ENCODE data around the gene PTPRN2. TPM values are rescaled to one million over a fixed set of nuclear protein-coding genes. Genes with fewer than 3 reads are reported as not detected.

Gene PTPRN2
- total RNA-seq, 1 experiment from 2014 or later = not detected

DNA sequence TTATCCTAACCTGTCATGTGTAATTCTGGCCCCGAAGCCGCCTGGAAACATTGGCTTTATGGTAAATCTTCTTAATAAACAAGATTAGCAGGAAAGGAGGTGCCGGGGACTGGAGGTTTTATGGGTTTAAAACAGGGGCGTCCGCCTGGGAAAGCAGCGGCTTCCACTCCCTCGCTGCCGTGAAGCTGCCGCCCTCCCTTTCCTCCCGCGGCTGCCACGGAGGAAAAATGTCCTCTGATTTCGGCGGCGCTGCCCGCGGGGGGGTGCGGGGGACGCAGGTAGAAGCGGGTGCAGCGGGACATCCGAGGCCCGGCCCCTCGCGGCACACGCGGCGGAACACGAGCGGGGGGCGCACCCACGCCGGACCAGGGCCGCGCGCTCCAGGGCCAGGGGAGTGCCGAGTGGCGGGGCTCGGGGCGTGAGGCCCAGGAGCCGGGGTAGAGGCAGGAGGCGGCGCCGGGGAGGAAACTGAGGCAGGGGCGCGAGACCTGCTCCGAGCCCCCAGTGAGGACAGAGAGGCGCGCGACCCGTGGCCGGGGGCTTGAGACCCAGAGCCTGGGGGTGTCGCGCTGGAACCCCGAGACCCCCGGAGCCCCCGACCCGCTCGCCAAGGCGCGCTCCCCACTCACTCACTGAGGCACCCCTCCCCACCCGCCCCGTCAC is 993 bp downstream of the PTPRN2 start:
- H3K9me2 ChIP-seq (ENCODE audit: insufficient read depth) = no peaks in the 10 kb centered on the region
- H3K79me2 ChIP-seq (ENCODE audit: low read depth) = no peaks in the 10 kb centered on the region
- BruUV-seq (replicated peaks) = no TSS peak
- no peak overlapping the region for H3K4me2 ChIP-seq
- H3F3A ChIP-seq (ENCODE audit: insufficient read depth, low read depth) = peaks cover 5% of the 10 kb centered on the region; the same call in 1 of the 2 replicates
- H3K27me3 ChIP-seq (ENCODE audit: insufficient read depth, low read depth) = peaks cover 53% of the 10 kb centered on the region
- H3K4me3 ChIP-seq = no peak overlapping the region
- DNase-seq = no peak
- no peaks in the 10 kb centered on the region for H4K20me1 ChIP-seq (ENCODE audit: insufficient read depth)
- H2AFZ ChIP-seq = no peak overlapping the region
- ChIA-PET CTCF (no interaction called here), POLR2A (ENCODE audit: unreplicated experiment) (no interaction called here)
- H3K36me3 ChIP-seq (ENCODE audit: low read depth) = no peaks in the 10 kb centered on the region
- H3K9me3 ChIP-seq (ENCODE audit: insufficient read depth, low read depth) = no peaks in the 10 kb centered on the region
- no peak overlapping the region for H3K27ac ChIP-seq
- no peak for TF ChIP-seq EZH2 (IDR thresholded peaks at IDR 0.05; ENCODE audit: low read depth)
- TF ChIP-seq, protein P1, sequence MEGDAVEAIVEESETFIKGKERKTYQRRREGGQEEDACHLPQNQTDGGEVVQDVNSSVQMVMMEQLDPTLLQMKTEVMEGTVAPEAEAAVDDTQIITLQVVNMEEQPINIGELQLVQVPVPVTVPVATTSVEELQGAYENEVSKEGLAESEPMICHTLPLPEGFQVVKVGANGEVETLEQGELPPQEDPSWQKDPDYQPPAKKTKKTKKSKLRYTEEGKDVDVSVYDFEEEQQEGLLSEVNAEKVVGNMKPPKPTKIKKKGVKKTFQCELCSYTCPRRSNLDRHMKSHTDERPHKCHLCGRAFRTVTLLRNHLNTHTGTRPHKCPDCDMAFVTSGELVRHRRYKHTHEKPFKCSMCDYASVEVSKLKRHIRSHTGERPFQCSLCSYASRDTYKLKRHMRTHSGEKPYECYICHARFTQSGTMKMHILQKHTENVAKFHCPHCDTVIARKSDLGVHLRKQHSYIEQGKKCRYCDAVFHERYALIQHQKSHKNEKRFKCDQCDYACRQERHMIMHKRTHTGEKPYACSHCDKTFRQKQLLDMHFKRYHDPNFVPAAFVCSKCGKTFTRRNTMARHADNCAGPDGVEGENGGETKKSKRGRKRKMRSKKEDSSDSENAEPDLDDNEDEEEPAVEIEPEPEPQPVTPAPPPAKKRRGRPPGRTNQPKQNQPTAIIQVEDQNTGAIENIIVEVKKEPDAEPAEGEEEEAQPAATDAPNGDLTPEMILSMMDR (conservative IDR thresholded peaks at IDR 0.05) = no peak
- H3K4me1 ChIP-seq (replicated peaks; ENCODE audit: insufficient read depth) = peaks cover 17% of the 10 kb centered on the region
- intact Hi-C loops (cut with micrococcal nuclease; ENCODE audit: unreplicated experiment) = no loop called here

DNA sequence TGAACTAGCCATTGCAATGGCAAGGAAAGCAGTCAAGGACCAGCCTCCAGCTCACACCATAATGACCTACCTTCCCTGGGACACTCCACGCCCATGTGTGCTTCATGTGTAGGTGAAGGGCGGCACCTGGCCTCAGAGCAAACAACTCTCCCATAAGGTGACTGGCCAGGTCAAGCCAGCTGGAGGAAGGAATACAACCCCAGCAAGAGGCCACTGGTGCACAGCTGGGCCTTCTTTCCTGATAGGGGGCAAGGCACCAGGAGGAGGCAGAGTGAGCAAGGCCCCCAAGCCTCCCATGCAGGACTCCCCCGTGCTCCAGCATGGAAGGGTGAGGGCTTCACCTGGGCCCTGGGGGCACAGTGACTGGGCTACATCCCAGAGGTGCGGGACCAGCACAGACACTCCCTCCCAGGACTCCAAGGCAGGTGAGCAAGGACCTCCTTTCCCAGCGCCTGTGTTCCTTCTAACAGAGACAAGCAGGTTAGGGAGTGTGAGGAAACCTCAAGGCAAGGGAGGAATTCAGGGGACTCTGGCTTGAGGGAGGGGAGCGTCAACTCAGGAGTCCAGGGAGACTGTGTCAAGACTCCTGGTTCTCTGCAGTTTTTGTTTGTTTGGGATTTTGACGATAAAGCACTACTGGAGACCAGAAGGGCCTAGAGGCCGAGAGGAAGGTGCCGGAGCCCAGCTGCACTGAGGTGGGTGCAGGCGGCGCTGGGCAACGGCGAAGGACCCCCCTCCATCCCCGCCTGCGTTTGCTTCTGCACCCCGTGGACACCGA is 1.7 kb downstream of the PTPRN2 start:
- no peak for DNase-seq
- CTCF ChIA-PET = no interaction called here

DNA sequence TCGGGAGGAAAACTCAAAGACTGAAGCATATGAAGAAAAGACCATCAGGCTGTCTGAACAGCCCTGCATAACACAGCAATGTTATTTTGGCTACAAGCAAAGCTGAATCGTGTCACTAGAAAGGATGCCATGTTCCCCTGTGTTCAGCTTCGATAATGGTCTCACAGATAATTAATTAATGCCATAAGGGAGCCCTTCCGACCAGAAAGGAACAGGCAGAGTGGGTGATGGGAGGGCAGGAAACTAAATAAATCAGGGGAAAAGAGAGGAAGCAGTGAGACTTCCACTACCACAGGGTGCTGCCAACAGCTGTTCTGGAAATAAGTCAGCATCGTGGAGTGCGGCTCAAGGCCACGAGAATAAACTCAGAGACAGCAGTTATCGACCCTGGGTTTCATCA is 3.2 kb downstream of the PTPRN2 start:
- ChIA-PET CTCF (no interaction called here), POLR2A (ENCODE audit: unreplicated experiment) (interaction anchor here (0.7 kb wide), 1 partner anchor 306 kb away, joined by 9 read pairs; no protein-coding TSS in a partner anchor)
- no peak overlapping the region for H3K4me3 ChIP-seq
- H4K20me1 ChIP-seq (ENCODE audit: insufficient read depth) = no peaks in the 10 kb centered on the region
- H2AFZ ChIP-seq = no peak overlapping the region
- peaks cover 11% of the 10 kb centered on the region; the same call in 1 of the 2 replicates for H3F3A ChIP-seq (ENCODE audit: insufficient read depth, low read depth)
- no peaks in the 10 kb centered on the region for H3K36me3 ChIP-seq (ENCODE audit: low read depth)
- H3K27ac ChIP-seq = no peak overlapping the region
- DNase-seq = no peak
- no peaks in the 10 kb centered on the region for H3K9me2 ChIP-seq (ENCODE audit: insufficient read depth)
- BruUV-seq (replicated peaks) = no TSS peak
- no peak for TF ChIP-seq EZH2 (IDR thresholded peaks at IDR 0.05; ENCODE audit: low read depth)
- TF ChIP-seq, protein P1 (conservative IDR thresholded peaks at IDR 0.05) = no peak
- peaks cover 23% of the 10 kb centered on the region for H3K4me1 ChIP-seq (replicated peaks; ENCODE audit: insufficient read depth)
- H3K27me3 ChIP-seq (ENCODE audit: insufficient read depth, low read depth) = peaks cover 32% of the 10 kb centered on the region
- H3K9me3 ChIP-seq (ENCODE audit: insufficient read depth, low read depth) = peaks cover 14% of the 10 kb centered on the region
- no peaks in the 10 kb centered on the region for H3K79me2 ChIP-seq (ENCODE audit: low read depth)
- intact Hi-C loops (cut with micrococcal nuclease; ENCODE audit: unreplicated experiment) = no loop called here
- no peak overlapping the region for H3K4me2 ChIP-seq

More for the DNA sequence above, 1.7 kb downstream of the PTPRN2 start:
- no peak overlapping the region for H3K4me2 ChIP-seq
- H4K20me1 ChIP-seq (ENCODE audit: insufficient read depth) = no peaks in the 10 kb centered on the region
- no peak for TF ChIP-seq EZH2 (IDR thresholded peaks at IDR 0.05; ENCODE audit: low read depth)
- TF ChIP-seq, protein P1 (conservative IDR thresholded peaks at IDR 0.05) = no peak
- H3K4me3 ChIP-seq = no peak overlapping the region
- no peaks in the 10 kb centered on the region for H3K36me3 ChIP-seq (ENCODE audit: low read depth)
- H3K9me2 ChIP-seq (ENCODE audit: insufficient read depth) = no peaks in the 10 kb centered on the region
- BruUV-seq (replicated peaks) = no TSS peak
- H3K27me3 ChIP-seq (ENCODE audit: insufficient read depth, low read depth) = peaks cover 47% of the 10 kb centered on the region
- peaks cover 23% of the 10 kb centered on the region for H3K4me1 ChIP-seq (replicated peaks; ENCODE audit: insufficient read depth)
- no peak overlapping the region for H2AFZ ChIP-seq
- intact Hi-C loops (cut with micrococcal nuclease; ENCODE audit: unreplicated experiment) = no loop called here
- POLR2A ChIA-PET (ENCODE audit: unreplicated experiment) = no interaction called here
- no peak overlapping the region for H3K27ac ChIP-seq
- no peaks in the 10 kb centered on the region for H3K79me2 ChIP-seq (ENCODE audit: low read depth)
- no peaks in the 10 kb centered on the region for H3K9me3 ChIP-seq (ENCODE audit: insufficient read depth, low read depth)
- peaks cover 11% of the 10 kb centered on the region; the same call in 1 of the 2 replicates for H3F3A ChIP-seq (ENCODE audit: insufficient read depth, low read depth)

All from PC-9 (cell line).